Mucosa of gallbladder (tissue), 1 donor: ENCODE results near the gene NECAB3. TPM values are rescaled to one million over a fixed set of nuclear protein-coding genes. Genes with fewer than 3 reads are reported as not detected.
"Not testable (repeated sequence)": the region's sequence is repeated elsewhere in the genome, so short reads cannot be mapped to it uniquely, and the experiment has no call there.

Experiments
- DNase-seq: peaks from one replicate; pipeline ENCODE4 v3.0.0-alpha.2; 2020; ENCODE audit warnings: low spot score
- total RNA-seq: library from RNA; stranded (reverse); gene quantifications from one replicate; pipeline ENCODE4 v1.2.1, GENCODE V29; 2021
- donor health status: DM: no; HTN: no; CAD: no.

Gene NECAB3, protein sequence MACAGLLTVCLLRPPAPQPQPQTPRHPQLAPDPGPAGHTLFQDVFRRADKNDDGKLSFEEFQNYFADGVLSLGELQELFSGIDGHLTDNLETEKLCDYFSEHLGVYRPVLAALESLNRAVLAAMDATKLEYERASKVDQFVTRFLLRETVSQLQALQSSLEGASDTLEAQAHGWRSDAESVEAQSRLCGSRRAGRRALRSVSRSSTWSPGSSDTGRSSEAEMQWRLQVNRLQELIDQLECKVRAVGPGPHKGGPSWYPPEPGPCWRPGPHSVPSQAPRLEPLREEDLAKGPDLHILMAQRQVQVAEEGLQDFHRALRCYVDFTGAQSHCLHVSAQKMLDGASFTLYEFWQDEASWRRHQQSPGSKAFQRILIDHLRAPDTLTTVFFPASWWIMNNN
- 37.3 TPM for total RNA-seq

DNA sequence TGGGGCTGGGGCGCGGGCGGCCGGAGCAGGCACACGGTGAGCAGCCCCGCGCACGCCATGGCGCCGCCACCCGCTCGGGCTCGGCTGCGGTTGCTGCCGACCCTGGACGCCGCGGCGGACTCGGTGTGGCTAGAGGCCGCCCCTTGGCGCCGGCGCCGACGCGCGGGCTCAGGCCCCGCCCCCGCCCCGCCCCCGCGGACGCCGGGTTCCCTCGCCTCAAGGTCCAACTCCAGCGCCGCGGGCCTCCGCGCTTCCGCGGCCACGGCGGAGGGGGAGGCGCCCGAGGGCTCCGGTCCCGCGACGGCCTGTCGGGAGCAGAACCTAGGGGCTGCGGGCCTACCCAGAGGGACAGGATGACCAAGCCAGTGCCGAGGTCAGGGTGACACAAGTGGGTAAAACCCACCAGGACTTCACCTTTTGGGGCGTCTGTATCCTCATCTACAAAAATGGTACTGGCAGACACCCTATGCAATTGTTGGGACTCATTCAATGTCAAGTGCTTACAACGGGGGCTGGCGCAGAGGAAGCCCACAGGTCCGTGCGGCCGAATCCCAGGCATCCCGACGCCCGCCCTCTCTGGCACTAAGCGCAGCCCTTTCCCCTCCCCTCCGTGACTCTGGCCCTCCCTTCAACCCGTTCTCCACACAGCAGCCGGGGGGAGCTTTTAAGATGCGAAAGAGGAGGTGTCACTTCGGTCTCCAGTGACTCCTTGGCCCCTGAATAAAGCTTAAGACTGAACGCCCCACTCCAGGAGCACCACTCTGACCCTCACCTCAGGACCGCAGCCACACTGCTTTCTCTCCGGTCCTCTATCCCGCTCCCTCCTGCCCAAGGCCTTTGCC, at the start of gene NECAB3:
Gene NECAB3 (minus strand): TSS at position 135 of the 842 bp plus-strand sequence. CDS start 76 bp downstream, at position 59.
- peak; percentile 84 for DNase-seq

DNA sequence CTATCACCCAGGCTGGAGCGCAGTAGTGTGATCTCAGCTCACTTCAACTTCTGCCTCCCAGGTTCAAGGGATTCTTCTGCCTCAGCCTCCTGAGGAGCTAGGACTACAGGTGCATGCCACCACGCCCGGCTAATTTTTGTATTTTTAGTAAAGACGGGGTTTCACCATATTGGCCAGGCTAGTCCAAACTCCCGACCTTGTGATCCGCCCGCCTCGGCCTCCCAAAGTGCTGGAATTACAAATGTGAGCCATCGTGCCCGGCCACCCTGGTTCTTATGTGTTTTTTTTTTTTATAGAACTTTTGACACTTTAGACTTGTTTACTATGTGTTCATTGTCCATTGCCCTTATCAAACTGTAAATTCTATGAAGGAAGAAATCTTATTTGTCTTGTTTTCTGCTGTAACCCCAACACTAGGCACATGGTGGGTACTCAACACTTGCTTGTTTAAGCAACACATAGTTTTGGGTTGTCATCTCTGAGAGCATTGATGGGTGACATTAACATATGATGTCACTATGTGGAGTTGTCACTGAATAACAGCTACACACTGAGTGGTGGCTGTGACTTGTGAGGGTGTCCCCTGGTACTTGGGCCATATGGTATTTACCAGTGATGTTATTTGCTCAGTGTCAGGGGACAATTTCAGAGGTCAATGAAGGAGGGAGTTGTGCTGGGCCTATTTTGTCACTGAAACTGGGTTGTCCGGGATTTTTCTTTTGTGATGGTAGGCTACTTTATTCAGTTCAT, 47.3 kb upstream of the NECAB3 start:
- DNase-seq: no peak

DNA sequence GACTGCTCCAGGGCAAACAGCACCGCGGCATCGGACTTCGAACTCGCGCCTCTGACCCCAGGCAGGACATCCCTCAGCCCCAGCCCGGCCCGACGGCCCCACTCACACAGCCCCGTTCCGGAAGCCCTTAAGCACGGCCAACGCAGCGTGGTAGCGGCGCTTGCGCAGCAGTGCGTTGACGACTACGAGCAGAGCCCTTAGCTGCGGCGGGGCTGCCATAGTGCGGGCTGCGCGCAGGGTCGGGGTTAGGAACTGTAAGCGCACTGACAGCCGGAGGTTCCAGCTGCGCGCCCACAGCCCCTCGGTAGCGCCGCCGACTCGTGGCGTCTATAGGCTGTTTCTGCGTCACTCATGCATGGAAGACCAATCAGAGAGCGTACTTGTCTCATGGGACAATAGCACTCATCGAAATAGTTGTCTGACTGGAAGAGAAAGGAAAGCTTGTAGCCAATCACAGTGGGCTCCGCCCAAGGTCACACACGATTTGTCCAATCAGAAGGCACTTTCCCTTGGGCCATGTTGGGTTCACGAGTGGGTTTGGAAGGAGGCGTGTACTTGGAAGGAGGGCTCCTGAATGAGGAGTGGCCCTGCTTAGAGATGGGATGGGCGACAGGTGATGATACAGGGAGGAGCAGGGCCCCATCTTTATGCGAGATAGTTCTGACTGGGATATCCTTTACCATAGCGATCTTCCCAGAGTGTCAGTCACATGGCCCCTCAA, 45.9 kb upstream of the NECAB3 start, which contains the start of gene PXMP4:
Gene PXMP4 (minus strand): TSS at position 322 of the 721 bp plus-strand sequence. CDS start 103 bp downstream, at position 219.
- DNase-seq: peak; percentile 96

DNA sequence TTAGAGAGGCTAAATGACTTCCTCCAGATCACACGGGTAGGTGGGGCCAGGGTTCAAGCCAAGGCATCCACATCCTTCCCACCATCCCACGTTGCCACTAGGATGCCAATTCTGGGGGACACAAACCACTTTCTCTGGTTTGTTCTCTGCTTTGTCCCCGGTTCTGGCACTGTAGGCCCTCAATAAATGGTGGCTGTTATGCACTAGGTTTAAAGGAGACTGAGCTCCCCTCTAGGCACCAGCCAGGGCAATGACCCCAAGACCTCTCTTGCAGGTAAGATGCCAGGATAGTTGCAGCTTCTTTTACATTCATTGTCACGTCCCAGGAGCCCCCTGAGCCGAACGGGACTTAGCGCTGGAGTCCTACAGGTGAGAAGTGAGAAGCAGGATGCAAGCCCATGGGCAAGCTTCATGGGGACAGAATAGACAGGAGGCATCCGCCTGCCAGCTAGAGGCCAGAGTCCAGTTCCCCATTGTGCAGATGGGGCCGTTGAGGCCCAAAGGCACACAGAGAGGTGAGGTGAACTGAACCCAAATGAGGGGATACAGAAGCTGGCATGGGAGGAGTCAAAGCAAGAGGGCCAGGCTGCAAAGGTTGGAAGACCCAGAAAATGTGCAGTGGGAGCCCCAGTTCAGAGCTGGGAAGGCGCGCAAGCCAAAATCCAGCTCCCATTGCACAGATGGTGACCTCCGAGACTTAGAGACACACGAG, 45.2 kb upstream of the NECAB3 start:
- DNase-seq: no peak

DNA sequence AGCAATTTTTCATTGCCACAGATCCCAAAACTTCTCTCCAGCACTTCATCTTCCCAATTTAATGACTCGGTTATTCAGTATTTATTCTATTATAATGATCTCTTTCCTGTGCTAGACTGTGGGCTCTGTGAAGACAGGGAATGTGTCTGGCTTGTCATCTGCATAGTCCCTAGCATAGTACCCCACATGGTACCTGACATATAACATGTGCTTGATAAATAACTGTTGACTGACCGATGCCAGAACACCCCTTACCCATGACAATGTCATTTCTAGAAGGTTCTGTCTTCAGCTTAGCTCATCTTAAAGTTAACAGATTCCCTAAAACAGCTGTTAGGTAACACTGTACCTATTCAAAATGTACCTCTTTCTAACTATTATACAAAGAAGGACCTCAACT, 42.3 kb upstream of the NECAB3 start:
- DNase-seq: no peak

DNA sequence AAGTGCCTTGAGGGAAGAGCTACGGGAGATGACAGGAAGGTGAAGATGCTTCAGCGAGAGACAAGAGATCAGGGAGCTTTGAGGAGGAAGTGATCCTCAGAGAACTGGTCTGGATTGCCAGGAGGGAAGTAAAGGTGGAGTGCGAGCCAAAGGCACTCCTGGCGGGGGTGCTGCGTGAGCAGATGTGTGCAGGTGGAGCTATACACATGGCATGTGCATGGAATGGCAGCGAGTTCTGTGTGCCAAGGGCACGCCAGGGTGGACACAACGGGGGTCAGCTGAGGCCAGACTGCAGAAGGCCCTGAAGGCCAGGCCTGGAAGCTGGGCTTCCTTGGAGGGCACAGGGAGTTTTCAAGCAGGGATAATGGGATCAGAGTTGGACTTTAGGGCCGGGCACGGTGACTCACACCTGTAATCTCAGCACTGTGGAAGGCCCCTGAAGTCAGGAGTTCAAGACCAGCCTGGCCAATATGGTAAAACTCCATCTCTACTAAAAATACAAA, 39.7 kb upstream of the NECAB3 start:
- no peak for DNase-seq

DNA sequence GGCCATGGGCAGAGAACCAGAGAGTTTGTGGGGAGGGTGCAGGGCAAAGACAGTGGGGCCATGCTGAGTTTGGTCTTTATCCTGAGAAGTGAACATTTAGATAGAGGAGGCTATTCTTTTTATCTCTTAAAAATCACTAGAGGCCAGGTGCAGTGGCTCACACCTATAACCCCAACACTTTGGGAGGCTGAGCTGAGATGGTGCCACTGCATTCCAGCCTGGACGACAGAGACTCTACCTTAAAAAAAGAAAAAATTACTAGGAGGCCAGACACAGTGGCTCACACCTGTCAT, 37.2 kb upstream of the NECAB3 start:
- no peak for DNase-seq

DNA sequence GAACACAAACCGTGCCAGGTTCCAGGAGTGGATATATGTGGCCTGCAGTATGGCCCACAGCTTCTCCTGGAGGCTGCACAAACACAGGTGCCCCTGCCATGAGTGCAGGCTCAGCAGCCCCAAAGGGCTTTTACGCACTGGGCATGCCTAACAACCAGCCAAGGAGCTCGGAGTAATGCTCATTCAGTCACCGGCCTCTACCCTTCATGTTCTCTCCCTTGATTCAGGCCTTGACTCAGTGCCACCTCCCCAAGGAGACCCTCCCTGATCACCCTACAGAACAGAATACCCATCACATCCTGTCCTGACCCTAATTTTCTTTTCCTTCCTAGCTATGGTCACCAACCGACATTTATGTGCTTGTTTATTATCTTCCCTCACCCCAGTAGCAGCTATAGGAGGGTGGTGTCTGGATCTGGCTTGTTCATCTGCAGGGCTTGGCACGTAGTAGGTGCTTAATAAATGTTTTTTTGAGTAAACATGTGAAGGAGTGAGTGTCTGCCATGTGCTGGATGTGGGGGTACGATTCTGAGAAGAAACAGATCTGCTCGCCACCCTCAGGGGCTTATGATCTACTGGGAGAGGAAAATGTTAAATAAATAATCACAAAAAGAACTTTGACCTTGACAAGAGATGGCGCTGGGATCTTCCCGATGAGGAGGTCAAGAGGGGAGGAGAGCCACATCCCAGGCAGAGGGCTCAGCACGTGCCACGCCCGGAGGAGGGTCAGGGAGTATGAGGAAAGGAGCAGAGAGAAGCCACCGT, 36.6 kb upstream of the NECAB3 start:
- DNase-seq: no peak

DNA sequence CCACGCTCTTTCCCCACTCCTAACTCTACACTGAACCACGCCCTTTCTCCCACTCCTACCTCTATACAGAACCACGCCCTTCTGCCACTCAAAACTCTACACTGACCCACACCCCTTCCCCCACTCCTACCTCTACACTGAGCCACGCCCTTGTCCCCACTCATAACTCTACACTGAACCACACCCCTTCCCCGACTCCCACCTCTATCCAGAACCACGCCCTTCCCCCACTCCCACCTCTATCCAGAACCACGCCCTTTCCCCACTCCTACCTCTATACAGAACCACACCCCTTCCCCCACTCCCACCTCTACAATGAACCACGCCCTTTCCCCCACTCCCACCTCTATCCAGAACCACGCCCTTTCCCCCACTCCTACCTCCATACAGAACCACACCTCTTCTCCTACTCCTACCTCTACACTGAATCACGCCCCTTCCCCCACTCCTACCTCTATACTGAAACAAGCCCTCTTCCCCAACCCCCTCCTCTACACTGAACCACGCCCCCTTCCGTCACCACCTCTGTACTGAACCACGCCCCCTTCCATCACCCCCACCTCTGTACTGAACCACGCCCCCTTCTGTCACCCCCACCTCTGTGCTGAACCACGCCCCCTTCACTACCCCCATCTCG, 35.8 kb upstream of the NECAB3 start:
- DNase-seq: no peak

DNA sequence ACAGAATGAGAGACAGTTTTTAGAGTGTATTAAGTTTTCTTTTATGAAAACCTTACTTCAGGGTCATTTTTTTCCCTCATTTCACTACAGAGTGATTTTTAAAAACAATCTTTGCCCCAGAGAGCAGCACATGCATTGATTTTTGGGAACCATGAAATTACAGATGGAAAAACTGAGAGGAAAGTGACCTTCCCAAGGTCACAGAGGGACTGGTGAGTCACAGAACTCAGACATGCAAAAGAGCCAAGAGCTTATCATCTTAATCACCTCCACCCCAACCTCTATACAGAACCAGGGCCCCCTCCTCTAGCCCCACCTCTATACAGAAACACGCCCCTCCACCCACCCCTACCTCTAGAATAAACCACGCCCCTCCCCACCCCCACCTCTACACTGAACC, 35.2 kb upstream of the NECAB3 start:
- no peak for DNase-seq

DNA sequence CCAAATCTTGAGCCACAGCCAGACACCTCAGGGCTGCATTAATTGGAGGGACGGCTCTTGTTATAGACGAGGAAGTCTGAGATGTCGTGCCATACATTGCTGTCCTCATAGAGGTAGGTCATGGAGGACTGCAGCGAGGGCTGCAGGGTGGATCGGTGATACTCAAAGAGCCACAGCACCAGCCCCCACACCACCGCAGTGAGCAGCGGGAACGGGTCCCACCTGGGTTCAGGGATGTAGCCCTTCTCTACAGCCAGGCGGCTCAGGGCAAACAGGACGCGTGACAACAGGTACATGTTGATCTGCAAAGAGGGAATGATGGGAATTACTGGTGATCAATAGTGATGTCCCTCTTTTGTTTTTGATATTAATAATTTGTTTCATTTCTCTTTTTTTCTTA, 33.4 kb upstream of the NECAB3 start:
- DNase-seq: no peak

DNA sequence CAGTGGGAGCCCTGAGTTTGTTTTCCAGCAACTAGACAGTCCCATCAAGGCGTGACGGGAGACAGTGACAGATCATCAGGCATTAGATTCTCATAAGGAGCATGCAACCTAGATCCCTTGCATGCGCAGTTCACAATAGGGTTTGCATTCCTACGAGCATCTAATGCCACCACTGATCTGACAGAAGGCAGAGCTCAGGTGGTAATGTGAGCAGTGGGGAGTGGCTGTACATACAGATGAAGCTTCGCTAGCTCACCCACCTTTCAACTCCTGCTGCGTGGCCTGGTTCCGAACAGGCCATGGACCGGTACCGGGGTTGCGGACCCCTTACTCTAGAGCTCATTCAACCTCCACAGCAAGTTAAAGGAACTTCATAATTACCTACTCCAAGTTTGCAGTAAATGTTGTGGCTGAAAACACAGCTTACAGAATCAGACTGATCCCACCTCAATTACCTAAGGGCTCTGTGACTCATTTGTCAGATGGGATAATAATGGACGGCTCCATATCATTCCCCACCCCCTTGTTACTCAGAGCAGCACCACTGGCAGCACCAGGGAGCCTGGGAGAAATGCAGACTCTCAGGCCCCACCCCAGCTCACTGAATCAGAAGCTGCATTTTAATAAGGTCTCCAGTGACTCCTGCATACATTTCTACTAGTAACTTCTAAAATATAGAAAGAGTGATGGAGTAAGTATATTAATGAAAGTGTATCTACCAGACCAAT, 30.1 kb upstream of the NECAB3 start:
- no peak for DNase-seq

DNA sequence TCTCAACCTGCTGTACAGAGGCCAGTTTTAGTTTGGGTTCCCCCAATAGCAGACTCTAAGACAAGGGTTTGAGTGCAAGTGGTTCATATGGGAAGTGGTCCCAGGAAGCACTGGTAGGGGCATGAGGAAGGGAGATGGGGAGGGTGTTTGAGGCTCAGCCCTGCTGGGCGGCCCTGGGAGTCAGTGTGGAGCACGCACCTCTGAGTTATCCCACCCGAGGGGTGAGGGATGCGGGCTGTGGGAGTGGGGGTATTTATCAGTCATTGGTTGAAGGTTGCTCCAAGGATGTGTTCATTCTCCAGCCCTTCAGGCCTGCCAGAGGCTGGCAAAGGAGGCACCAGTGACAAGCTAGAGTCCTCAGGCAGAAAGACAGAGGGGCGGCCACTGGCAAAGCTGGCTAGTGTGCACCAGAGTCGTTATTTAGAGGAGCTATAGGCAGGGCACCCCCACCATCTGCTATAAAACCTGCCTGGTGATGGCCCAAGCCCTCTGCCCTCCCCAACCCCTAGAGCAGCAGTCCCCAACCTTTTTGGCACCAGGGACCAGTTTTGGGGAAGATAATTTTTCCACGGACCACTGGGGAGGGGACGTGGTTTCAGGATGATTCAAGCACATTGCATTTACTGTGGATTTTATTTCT, 29.4 kb upstream of the NECAB3 start:
- DNase-seq: no peak

DNA sequence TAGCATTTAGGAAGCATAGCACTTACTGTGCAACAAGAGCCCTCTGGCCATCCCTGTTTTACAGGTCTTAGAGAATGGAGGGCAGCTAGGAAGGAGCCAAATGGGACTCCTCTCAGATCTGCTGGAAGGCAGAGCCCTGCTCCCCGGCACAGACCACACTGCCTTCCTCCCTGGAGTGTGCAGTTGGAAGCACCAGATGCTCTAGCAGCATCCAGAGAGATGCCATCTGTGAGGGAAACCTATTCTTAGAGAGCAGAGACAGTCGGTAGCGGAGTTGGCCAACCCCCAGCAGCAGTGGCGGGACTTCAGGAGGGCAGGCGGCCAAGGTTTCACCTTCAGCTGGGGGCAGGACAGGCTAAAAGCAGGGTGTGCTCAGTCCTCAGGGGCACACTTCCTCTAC, 28.6 kb upstream of the NECAB3 start:
- no peak for DNase-seq

DNA sequence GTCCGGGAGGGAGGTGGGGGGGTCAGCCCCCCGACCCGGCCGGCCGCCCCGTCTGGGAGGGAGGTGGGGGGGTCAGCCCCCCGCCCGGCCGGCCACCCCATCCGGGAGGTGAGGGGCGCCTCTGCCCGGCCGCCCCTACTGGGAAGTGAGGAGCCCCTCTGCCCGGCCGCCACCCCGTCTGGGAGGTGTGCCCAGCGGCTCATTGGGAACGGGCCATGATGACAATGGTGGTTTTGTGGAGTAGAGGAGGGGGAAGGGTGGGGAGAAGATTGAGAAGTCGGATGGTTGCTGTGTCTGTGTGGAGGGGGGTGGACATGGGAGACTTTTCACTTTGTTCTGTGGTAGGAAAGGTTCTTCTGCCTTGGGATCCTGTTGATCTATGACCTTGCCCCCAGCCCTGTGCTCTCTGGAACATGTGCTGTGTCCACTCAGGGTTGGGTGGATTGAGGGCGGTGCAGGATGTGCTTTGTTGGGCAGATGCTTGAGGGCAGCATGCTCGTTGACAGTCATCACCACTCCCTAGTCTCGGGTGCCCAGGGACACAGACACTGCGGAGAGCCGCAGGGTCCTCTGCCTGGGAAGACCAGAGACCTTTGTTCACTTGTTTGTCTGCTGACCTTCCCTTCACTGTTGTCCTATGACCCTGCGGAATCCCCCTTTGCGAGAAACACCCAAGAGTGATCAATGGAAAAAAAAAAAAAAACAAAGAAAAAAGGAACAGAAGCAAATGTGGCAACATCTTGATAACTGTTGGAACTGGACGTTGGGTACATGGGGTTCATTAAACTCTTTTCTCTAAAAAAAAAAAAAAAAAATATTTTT, 27.6 kb upstream of the NECAB3 start:
- DNase-seq: no peak

DNA sequence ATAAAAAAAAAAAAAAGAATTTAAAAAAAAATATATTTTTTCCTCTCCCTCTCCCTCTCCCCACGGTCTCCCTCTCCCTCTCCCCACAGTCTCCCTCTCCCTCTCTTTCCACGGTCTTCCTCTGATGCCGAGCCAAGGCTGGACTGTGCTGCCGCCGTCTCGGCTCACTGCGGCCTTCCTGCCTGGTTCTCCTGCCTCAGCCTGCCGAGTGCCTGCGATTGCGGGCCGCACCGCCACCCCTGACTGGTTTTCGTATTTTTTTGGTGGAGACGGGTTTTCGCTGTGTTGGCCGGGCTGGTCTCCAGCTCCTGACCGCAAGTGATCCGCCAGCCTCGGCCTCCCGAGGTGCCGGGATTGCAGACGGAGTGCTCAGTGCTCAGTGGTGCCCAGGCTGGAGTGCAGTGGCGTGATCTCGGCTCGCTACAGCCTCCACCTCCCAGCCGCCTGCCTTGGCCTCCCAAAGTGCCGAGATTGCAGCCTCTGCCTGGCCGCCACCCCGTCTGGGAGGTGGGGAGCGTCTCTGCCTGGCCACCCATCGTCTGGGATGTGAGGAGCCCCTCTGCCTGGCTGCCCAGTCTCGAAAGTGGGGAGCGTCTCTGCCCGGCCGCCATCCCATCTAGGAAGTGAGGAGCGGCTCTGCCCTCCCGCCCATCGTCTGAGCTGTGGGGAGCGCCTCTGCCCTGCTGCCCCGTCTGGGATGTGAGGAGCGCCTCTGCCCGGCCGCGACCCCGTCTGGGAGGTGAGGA, 26.6 kb upstream of the NECAB3 start:
- not testable (repeated sequence) for DNase-seq

DNA sequence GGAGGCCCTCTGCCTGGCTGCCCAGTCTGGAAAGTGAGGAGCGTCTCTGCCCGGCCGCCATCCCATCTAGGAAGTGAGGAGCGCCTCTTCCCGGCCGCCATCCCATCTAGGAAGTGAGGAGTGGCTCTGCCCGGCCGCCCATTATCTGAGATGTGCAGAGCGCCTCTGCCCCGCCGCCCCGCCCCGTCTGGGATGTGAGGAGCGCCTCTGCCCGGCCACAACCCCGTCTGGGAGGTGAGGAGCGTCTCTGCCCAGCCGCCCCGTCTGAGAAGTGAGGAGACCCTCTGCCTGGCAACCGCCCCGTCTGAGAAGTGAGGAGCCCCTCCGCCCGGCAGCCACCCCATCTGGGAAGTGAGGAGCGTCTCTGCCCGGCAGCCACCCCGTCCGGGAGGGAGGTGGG, 24.7 kb upstream of the NECAB3 start:
- DNase-seq: not testable (repeated sequence)
